WTC11 (cell line): ENCODE results near the gene PSMG1. TPM values are rescaled to one million over a fixed set of nuclear protein-coding genes. Genes with fewer than 3 reads are reported as not detected.

ENCODE experiments used
- ATAC-seq: fragments of 200-7000 bp; cut with Tn5 transposase; 2 replicates; pipeline ENCODE4 v1.10.0; 2021; ENCODE audit warnings: mild to moderate bottlenecking, moderate library complexity
- CTCF ChIA-PET: fragments of 300-600 bp; sonication (Branson Sonifier 250); formaldehyde crosslinking; loops from one replicate; lab custom pipeline; 2021; ENCODE audit warnings: antibody characterized with exemption; lab: Charles Lee
- POLR2A ChIA-PET: fragments of 350-600 bp; sonication (Branson Sonifier 250); formaldehyde crosslinking; loops from one replicate; lab custom pipeline; 2021; ENCODE audit warnings: antibody characterized with exemption; lab: Charles Lee
- DNase-seq: peaks from one replicate; pipeline ENCODE4 v3.0.0; 2021; ENCODE audit warnings: low spot score
- H3K27ac Mint-ChIP-seq: 2 replicates; pipeline ENCODE4 v1.8.0; 2021; ENCODE audit warnings: mixed read lengths
- H3K27me3 Mint-ChIP-seq: 2 replicates; pipeline ENCODE4 v1.8.0; 2021; ENCODE audit warnings: low read depth, mild to moderate bottlenecking, moderate library complexity, mixed read lengths
- H3K36me3 Mint-ChIP-seq: 2 replicates; pipeline ENCODE4 v1.8.0; 2021; ENCODE audit warnings: mixed read lengths
- H3K4me1 Mint-ChIP-seq: 2 replicates; pipeline ENCODE4 v1.8.0; 2022; ENCODE audit warnings: mixed read lengths
- H3K4me3 Mint-ChIP-seq: 2 replicates; pipeline ENCODE4 v1.8.0; 2021; ENCODE audit warnings: mild to moderate bottlenecking, moderate library complexity, mixed read lengths
- H3K9me3 Mint-ChIP-seq: 2 replicates; pipeline ENCODE4 v1.8.0; 2021; ENCODE audit warnings: mixed read lengths
- CBFB ChIP-seq: sonication (generic); formaldehyde crosslinking; IDR thresholded peaks from 2 replicates; pipeline ENCODE4 v1.8.1; 2022; ENCODE audit warnings: mild to moderate bottlenecking, low read depth, missing genetic modification reagents
- CREB1 ChIP-seq: sonication (generic); formaldehyde crosslinking; IDR thresholded peaks from 2 replicates; pipeline ENCODE4 v1.8.0; 2023; ENCODE audit warnings: mild to moderate bottlenecking, missing genetic modification reagents
- CREM ChIP-seq: sonication (generic); formaldehyde crosslinking; IDR thresholded peaks from 2 replicates; pipeline ENCODE4 v1.8.1; 2022; ENCODE audit warnings: mild to moderate bottlenecking, missing genetic modification reagents, moderate library complexity
- E2F1 ChIP-seq: sonication (generic); formaldehyde crosslinking; IDR thresholded peaks from 2 replicates; pipeline ENCODE4 v1.8.0; 2022; ENCODE audit warnings: mild to moderate bottlenecking, missing genetic modification reagents
- E2F4 ChIP-seq: sonication (generic); formaldehyde crosslinking; IDR thresholded peaks from 2 replicates; pipeline ENCODE4 v1.8.1; 2022; ENCODE audit warnings: low read depth, mild to moderate bottlenecking, moderate library complexity, missing genetic modification reagents, borderline replicate concordance
- GRHL2 ChIP-seq: fragments of 250-450 bp; sonication (Bioruptor Pico); IDR thresholded peaks from 2 replicates; pipeline ENCODE4 v1.8.0; 2022; ENCODE audit warnings: mild to moderate bottlenecking, moderate library complexity; ENCODE audit not compliant: insufficient replicate concordance, severe bottlenecking
- JUN ChIP-seq: sonication (generic); formaldehyde crosslinking; IDR thresholded peaks from 2 replicates; pipeline ENCODE4 v1.8.0; 2023; ENCODE audit warnings: mild to moderate bottlenecking, missing genetic modification reagents
- KAT7 ChIP-seq: sonication (generic); formaldehyde crosslinking; IDR thresholded peaks from 2 replicates; pipeline ENCODE4 v1.8.1; 2023; ENCODE audit warnings: missing genetic modification reagents, mild to moderate bottlenecking, borderline replicate concordance
- MYBL2 ChIP-seq: sonication (generic); formaldehyde crosslinking; IDR thresholded peaks from 2 replicates; pipeline ENCODE4 v1.8.1; 2023; ENCODE audit warnings: mild to moderate bottlenecking, moderate library complexity, missing genetic modification reagents
- NFE2L1 ChIP-seq: sonication (generic); formaldehyde crosslinking; IDR thresholded peaks from 2 replicates; pipeline ENCODE4 v1.8.1; 2023; ENCODE audit warnings: missing genetic modification reagents
- SP1 ChIP-seq: sonication (generic); formaldehyde crosslinking; conservative IDR thresholded peaks from 2 replicates; pipeline ENCODE4 v1.8.1; 2022; ENCODE audit warnings: missing genetic modification reagents
- TEAD1 ChIP-seq: sonication (generic); formaldehyde crosslinking; IDR thresholded peaks from 2 replicates; pipeline ENCODE4 v1.8.0; 2022; ENCODE audit warnings: mild to moderate bottlenecking, missing genetic modification reagents
- TEAD4 ChIP-seq: sonication (generic); formaldehyde crosslinking; IDR thresholded peaks from 2 replicates; pipeline ENCODE4 v1.8.0; 2022; ENCODE audit warnings: mild to moderate bottlenecking, missing genetic modification reagents
- USF1 ChIP-seq: sonication (generic); formaldehyde crosslinking; IDR thresholded peaks from 2 replicates; pipeline ENCODE4 v1.8.0; 2022; ENCODE audit warnings: mild to moderate bottlenecking, missing genetic modification reagents
- ZNF317 ChIP-seq: sonication (generic); formaldehyde crosslinking; IDR thresholded peaks from 2 replicates; pipeline ENCODE4 v1.8.1; 2023; ENCODE audit warnings: low read depth, mild to moderate bottlenecking, moderate library complexity, missing genetic modification reagents, borderline replicate concordance
- ZNF532 ChIP-seq: fragments of 250-450 bp; sonication (Bioruptor Pico); IDR thresholded peaks from 2 replicates; pipeline ENCODE4 v1.9.0; 2021; ENCODE audit warnings: mild to moderate bottlenecking, borderline replicate concordance
- ZNF671 ChIP-seq: fragments of 250-450 bp; sonication (Bioruptor Pico); IDR thresholded peaks from 2 replicates; pipeline ENCODE4 v1.8.0; 2021; ENCODE audit warnings: mild to moderate bottlenecking
- total RNA-seq: library from RNA; stranded (reverse); gene quantifications from 3 replicates; pipeline ENCODE4 v1.2.3, GENCODE V29; 2021
- TF ChIP-seq, protein P1 (sequence below): sonication (generic); formaldehyde crosslinking; IDR thresholded peaks from 2 replicates; pipeline ENCODE4 v1.8.1; 2022; ENCODE audit warnings: low read depth, missing genetic modification reagents, borderline replicate concordance
- TF ChIP-seq, protein P2 (sequence below): fragments of 250-450 bp; sonication (Bioruptor Pico); IDR thresholded peaks from 2 replicates; pipeline ENCODE4 v1.9.0; 2021; ENCODE audit warnings: moderate library complexity, mild to moderate bottlenecking, inconsistent platforms, borderline replicate concordance
- TF ChIP-seq, protein P3 (sequence below): sonication (generic); formaldehyde crosslinking; IDR thresholded peaks from 2 replicates; pipeline ENCODE4 v1.8.1; 2022; ENCODE audit warnings: mild to moderate bottlenecking, moderate library complexity, missing genetic modification reagents
- TF ChIP-seq, protein P4 (sequence below): fragments of 250-450 bp; sonication (Bioruptor Pico); IDR thresholded peaks from 2 replicates; pipeline ENCODE4 v1.8.0; 2021; ENCODE audit warnings: mild to moderate bottlenecking

PSMG1 gene
- total RNA-seq, 1 experiment from 2014 or later: 70.4 TPM

DNA sequence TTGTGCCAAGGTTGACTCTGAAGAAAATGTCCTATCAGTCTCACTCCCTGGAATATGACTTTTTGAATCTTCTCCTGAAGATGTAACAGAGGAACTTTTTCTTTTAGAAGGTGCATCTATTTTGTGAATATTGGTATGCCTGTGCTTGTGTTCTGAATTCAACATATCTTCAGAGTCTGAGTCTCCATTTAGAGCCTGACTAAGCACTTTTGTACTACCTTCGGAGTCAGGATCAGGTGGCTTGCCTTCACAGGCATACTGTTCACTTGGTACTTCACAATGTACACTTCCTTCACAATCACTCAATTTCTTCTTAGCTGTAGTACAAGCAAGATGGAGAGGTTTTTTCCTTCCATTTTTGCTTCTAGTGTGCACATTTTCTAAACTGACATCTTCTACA lies 13.6 kb upstream of the PSMG1 start:
- ChIA-PET CTCF (no interaction called here), POLR2A (no interaction called here)
- Mint-ChIP-seq H3K27ac (no peak overlapping the region), H3K4me3 (no peak overlapping the region), H3K4me1 (0 out of 2 replicates have a peak, but pooled peaks cover 3% of the 10 kb centered on the region), H3K27me3 (no peaks in the 10 kb centered on the region), H3K36me3 (peaks cover 51% of the 10 kb centered on the region), H3K9me3 (no peaks in the 10 kb centered on the region)
- no peak for TF ChIP-seq SP1 (CRISPR knock-in tag)
- no peak for TF ChIP-seq GRHL2
- TF ChIP-seq, protein P1, sequence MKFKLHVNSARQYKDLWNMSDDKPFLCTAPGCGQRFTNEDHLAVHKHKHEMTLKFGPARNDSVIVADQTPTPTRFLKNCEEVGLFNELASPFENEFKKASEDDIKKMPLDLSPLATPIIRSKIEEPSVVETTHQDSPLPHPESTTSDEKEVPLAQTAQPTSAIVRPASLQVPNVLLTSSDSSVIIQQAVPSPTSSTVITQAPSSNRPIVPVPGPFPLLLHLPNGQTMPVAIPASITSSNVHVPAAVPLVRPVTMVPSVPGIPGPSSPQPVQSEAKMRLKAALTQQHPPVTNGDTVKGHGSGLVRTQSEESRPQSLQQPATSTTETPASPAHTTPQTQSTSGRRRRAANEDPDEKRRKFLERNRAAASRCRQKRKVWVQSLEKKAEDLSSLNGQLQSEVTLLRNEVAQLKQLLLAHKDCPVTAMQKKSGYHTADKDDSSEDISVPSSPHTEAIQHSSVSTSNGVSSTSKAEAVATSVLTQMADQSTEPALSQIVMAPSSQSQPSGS: no peak
- no peak for TF ChIP-seq E2F1 (CRISPR knock-in tag)
- no peak for ATAC-seq
- DNase-seq: no peak

GRCh38 chr21:39196310-39196709 lies 13.1 kb upstream of the PSMG1 start:
- DNase-seq: no peak
- peaks cover 47% of the 10 kb centered on the region for H3K36me3 Mint-ChIP-seq
- 0 out of 2 replicates have a peak, but pooled peaks cover 3% of the 10 kb centered on the region for H3K4me1 Mint-ChIP-seq
- TF ChIP-seq ZNF317 (CRISPR knock-in tag) (no peak), TEAD1 (CRISPR knock-in tag) (no peak), USF1 (CRISPR knock-in tag) (no peak), CREB1 (CRISPR knock-in tag) (no peak), GRHL2 (no peak), TEAD4 (CRISPR knock-in tag) (no peak), CBFB (no peak), E2F4 (CRISPR knock-in tag) (no peak), CREM (CRISPR knock-in tag) (no peak), ZNF532 (no peak), ZNF671 (CRISPR knock-in tag) (no peak), JUN (CRISPR knock-in tag) (no peak), MYBL2 (CRISPR knock-in tag) (no peak), KAT7 (no peak), NFE2L1 (CRISPR knock-in tag) (no peak)
- TF ChIP-seq, protein P2, sequence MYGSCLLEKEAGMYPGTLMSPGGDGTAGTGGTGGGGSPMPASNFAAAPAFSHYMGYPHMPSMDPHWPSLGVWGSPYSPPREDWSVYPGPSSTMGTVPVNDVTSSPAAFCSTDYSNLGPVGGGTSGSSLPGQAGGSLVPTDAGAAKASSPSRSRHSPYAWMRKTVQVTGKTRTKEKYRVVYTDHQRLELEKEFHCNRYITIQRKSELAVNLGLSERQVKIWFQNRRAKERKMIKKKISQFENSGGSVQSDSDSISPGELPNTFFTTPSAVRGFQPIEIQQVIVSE (CRISPR knock-in tag): no peak
- TF ChIP-seq, protein P3, sequence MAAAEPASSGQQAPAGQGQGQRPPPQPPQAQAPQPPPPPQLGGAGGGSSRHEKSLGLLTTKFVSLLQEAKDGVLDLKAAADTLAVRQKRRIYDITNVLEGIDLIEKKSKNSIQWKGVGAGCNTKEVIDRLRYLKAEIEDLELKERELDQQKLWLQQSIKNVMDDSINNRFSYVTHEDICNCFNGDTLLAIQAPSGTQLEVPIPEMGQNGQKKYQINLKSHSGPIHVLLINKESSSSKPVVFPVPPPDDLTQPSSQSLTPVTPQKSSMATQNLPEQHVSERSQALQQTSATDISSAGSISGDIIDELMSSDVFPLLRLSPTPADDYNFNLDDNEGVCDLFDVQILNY: no peak
- TF ChIP-seq, protein P4, sequence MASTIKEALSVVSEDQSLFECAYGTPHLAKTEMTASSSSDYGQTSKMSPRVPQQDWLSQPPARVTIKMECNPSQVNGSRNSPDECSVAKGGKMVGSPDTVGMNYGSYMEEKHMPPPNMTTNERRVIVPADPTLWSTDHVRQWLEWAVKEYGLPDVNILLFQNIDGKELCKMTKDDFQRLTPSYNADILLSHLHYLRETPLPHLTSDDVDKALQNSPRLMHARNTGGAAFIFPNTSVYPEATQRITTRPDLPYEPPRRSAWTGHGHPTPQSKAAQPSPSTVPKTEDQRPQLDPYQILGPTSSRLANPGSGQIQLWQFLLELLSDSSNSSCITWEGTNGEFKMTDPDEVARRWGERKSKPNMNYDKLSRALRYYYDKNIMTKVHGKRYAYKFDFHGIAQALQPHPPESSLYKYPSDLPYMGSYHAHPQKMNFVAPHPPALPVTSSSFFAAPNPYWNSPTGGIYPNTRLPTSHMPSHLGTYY (CRISPR knock-in tag): no peak
- TF ChIP-seq, all 79 proteins: peak for 0
- ChIA-PET CTCF (no interaction called here), POLR2A (no interaction called here)
- no peaks in the 10 kb centered on the region for H3K9me3 Mint-ChIP-seq
- no peak overlapping the region for H3K4me3 Mint-ChIP-seq
- no peak for ATAC-seq
- H3K27me3 Mint-ChIP-seq: no peaks in the 10 kb centered on the region
- no peak overlapping the region for H3K27ac Mint-ChIP-seq
